GM21619 (cell line): ENCODE data around the gene POLR2B.

Experiments
- ATAC-seq: cut with Tn5 transposase; IDR thresholded peaks from one replicate; pipeline ENCODE4 v1.9.1; 2021; ENCODE audit not compliant: unreplicated experiment

The POLR2B gene

DNA sequence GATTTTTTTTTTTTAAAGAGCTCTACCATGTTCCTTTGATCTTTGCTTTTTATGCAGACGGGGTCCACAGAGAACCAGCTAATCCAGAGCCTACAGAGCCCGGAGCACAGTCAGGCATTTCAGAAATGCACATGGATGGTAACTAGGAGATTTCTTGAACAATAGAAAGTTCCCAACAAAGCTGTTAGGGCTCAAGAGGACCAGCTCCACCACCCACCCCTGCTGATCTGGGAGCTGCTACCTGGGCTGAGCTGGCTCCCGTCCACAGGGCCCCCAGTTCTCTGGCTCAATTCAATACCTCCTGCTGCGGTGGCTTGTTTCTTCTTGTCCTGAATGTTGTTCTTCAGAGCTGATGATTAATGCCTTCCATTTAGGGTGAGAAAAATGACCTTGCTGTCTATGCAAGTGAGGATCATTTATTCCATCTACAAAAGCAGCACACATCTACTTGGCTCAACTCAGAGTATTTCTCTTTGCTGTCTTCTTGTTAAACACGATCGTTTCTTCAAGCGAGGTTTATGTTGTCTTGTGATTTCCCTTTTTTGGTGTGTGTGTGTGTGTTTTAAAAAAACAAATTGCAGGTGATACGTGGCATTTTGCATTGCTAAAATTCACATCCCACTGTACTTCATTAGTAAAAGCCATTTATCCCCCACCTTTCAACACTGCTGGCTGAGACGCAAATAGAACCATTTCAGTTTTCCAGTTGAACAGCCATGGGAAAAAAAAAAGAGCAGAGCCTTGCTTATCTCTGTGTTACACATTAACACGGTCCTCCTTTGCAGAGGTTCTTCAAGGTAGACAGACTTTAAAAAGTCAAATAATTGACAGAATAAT is 100.2 kb downstream of the POLR2B start:
- no peak for ATAC-seq
